ENCODE results near the gene WASF2. TPM values are rescaled to one million over a fixed set of nuclear protein-coding genes. Genes with fewer than 3 reads are reported as not detected.
A peak's percentile ranks its signal among the peaks of the same experiment; 100 is the strongest.

Gene WASF2
- polyA plus RNA-seq, 1 donor from 2014 or later: 2.5 TPM

DNA sequence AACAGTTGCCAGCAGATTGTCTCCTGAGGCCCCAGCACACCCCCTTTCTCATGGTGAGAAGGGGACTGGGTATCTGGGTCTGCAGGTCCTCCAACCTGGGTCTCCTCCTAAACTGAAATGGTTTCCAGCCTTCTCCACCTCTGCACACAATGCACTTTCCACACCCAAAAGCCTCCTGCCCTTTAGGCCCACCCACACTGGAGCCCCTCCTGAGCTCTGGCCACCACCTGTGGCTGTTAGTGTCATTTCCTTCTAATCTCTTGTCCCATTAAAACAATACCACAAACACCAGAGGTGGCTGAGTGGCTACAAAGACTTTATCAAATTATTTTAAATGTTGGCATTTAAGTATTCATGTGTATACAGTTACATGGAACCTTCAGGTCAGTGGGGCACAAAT, 86.0 kb downstream of the WASF2 start:
- Histone ChIP-seq H3K9ac (ENCODE audit: low read length) (no peak overlapping the region), H3K27ac (ENCODE audit: low read length) (no peak overlapping the region), H3K27me3 (ENCODE audit: insufficient read depth, low read depth, low read length) (no peaks in the 10 kb centered on the region), H3K4me2 (ENCODE audit: low read length) (no peak overlapping the region), H3K79me2 (replicated peaks; ENCODE audit: insufficient read depth, low read length) (no peaks in the 10 kb centered on the region), H3K9me3 (ENCODE audit: low read length) (no peaks in the 10 kb centered on the region), H3K9me2 (ENCODE audit: insufficient read depth, low read length) (no peaks in the 10 kb centered on the region), H3F3A (ENCODE audit: insufficient read depth, low read length, poor library complexity, severe bottlenecking) (no peaks in the 10 kb centered on the region), H3K4me3 (ENCODE audit: low read length) (no peak overlapping the region), H4K20me1 (ENCODE audit: insufficient read depth) (no peaks in the 10 kb centered on the region), H2AFZ (ENCODE audit: low read depth, low read length) (no peak overlapping the region), H3K36me3 (ENCODE audit: insufficient read depth, low read length) (no peaks in the 10 kb centered on the region)
- TF ChIP-seq, protein P1, sequence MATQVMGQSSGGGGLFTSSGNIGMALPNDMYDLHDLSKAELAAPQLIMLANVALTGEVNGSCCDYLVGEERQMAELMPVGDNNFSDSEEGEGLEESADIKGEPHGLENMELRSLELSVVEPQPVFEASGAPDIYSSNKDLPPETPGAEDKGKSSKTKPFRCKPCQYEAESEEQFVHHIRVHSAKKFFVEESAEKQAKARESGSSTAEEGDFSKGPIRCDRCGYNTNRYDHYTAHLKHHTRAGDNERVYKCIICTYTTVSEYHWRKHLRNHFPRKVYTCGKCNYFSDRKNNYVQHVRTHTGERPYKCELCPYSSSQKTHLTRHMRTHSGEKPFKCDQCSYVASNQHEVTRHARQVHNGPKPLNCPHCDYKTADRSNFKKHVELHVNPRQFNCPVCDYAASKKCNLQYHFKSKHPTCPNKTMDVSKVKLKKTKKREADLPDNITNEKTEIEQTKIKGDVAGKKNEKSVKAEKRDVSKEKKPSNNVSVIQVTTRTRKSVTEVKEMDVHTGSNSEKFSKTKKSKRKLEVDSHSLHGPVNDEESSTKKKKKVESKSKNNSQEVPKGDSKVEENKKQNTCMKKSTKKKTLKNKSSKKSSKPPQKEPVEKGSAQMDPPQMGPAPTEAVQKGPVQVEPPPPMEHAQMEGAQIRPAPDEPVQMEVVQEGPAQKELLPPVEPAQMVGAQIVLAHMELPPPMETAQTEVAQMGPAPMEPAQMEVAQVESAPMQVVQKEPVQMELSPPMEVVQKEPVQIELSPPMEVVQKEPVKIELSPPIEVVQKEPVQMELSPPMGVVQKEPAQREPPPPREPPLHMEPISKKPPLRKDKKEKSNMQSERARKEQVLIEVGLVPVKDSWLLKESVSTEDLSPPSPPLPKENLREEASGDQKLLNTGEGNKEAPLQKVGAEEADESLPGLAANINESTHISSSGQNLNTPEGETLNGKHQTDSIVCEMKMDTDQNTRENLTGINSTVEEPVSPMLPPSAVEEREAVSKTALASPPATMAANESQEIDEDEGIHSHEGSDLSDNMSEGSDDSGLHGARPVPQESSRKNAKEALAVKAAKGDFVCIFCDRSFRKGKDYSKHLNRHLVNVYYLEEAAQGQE (IDR thresholded peaks at IDR 0.05; ENCODE audit: borderline replicate concordance): no peak
- TF ChIP-seq RAD21 (conservative IDR thresholded peaks at IDR 0.05): no peak
- TF ChIP-seq EZH2 (IDR thresholded peaks at IDR 0.05; ENCODE audit: borderline replicate concordance, insufficient read depth, low read length, poor library complexity, severe bottlenecking): no peak
- TF ChIP-seq SMC3 (conservative IDR thresholded peaks at IDR 0.05; ENCODE audit: poor library complexity): no peak
- no peak for TF ChIP-seq POLR2AphosphoS5 (IDR thresholded peaks at IDR 0.05)
- TF ChIP-seq TAF1 (IDR thresholded peaks at IDR 0.05; ENCODE audit: low read depth): no peak
- TF ChIP-seq, protein P2, sequence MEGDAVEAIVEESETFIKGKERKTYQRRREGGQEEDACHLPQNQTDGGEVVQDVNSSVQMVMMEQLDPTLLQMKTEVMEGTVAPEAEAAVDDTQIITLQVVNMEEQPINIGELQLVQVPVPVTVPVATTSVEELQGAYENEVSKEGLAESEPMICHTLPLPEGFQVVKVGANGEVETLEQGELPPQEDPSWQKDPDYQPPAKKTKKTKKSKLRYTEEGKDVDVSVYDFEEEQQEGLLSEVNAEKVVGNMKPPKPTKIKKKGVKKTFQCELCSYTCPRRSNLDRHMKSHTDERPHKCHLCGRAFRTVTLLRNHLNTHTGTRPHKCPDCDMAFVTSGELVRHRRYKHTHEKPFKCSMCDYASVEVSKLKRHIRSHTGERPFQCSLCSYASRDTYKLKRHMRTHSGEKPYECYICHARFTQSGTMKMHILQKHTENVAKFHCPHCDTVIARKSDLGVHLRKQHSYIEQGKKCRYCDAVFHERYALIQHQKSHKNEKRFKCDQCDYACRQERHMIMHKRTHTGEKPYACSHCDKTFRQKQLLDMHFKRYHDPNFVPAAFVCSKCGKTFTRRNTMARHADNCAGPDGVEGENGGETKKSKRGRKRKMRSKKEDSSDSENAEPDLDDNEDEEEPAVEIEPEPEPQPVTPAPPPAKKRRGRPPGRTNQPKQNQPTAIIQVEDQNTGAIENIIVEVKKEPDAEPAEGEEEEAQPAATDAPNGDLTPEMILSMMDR (IDR thresholded peaks at IDR 0.05; ENCODE audit: poor library complexity, severe bottlenecking): no peak
- TF ChIP-seq EP300 (conservative IDR thresholded peaks at IDR 0.05; ENCODE audit: poor library complexity, severe bottlenecking): no peak
- no peak for TF ChIP-seq MXI1 (conservative IDR thresholded peaks at IDR 0.05; ENCODE audit: poor library complexity, severe bottlenecking)

DNA sequence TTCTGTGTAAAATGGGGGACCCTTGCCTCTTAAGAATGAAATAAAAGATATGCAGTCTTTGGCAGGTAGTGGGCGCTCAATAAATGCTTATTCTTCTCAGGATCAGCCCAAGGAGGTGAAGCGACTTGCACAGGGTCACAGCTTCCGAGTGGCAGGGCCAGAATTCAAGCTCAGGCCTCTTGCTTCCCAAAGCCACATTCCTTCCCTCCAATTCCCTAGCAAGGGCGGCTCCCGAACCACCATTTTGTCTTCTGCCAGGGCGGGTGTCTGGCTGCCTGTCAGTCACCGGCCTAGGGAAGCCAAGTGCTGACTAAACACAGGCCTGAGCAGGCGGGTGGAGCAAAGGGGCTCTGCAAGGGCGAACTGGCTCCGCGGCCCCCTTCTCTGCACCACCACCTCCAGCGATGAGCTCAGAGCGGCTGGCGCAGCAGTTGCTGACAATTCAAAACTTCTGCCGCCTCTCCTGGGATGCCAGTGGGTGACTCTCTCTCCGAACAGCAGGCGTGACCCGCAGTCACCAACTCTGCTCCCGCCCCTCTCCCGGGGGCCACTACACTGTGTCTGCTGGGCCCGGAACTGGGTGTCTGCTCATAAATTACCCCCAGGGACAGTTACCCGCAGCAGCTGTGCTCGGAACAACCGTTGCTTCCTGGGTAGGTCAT, 86.8 kb downstream of the WASF2 start:
- Histone ChIP-seq H3K27ac (ENCODE audit: low read length) (no peak overlapping the region), H3K27me3 (ENCODE audit: insufficient read depth, low read depth, low read length) (no peaks in the 10 kb centered on the region), H3K4me2 (ENCODE audit: low read length) (no peak overlapping the region), H2AFZ (ENCODE audit: low read depth, low read length) (no peak overlapping the region), H3K9ac (ENCODE audit: low read length) (no peak overlapping the region), H4K20me1 (ENCODE audit: insufficient read depth) (no peaks in the 10 kb centered on the region), H3K9me3 (ENCODE audit: low read length) (no peaks in the 10 kb centered on the region), H3K36me3 (ENCODE audit: insufficient read depth, low read length) (no peaks in the 10 kb centered on the region), H3F3A (ENCODE audit: insufficient read depth, low read length, poor library complexity, severe bottlenecking) (no peaks in the 10 kb centered on the region), H3K9me2 (ENCODE audit: insufficient read depth, low read length) (no peaks in the 10 kb centered on the region), H3K79me2 (replicated peaks; ENCODE audit: insufficient read depth, low read length) (no peaks in the 10 kb centered on the region), H3K4me3 (ENCODE audit: low read length) (no peak overlapping the region)
- TF ChIP-seq MXI1 (conservative IDR thresholded peaks at IDR 0.05; ENCODE audit: poor library complexity, severe bottlenecking) (no peak), SMC3 (conservative IDR thresholded peaks at IDR 0.05; ENCODE audit: poor library complexity) (peak; percentile 37), EZH2 (IDR thresholded peaks at IDR 0.05; ENCODE audit: borderline replicate concordance, insufficient read depth, low read length, poor library complexity, severe bottlenecking) (no peak), EP300 (conservative IDR thresholded peaks at IDR 0.05; ENCODE audit: poor library complexity, severe bottlenecking) (no peak), TAF1 (IDR thresholded peaks at IDR 0.05; ENCODE audit: low read depth) (no peak), POLR2AphosphoS5 (IDR thresholded peaks at IDR 0.05) (no peak), RAD21 (conservative IDR thresholded peaks at IDR 0.05) (peak; percentile 65)
- TF ChIP-seq, protein P1 (IDR thresholded peaks at IDR 0.05; ENCODE audit: borderline replicate concordance): no peak
- TF ChIP-seq, protein P2 (IDR thresholded peaks at IDR 0.05; ENCODE audit: poor library complexity, severe bottlenecking): peak; percentile 59
